SU-DHL-6 (cell line): Measurements from ENCODE around the gene CDH3.

ENCODE experiments used
- CTCF ChIP-seq: fragments of 200-600 bp; sonication (generic); IDR thresholded peaks from one replicate; pipeline ENCODE4 v1.5.1; 2017; ENCODE audit warnings: antibody characterized with exemption, mild to moderate bottlenecking, low read length, moderate library complexity; ENCODE audit not compliant: insufficient read depth, poor library complexity, severe bottlenecking
- EZH2phosphoT487 ChIP-seq: fragments of 200-600 bp; sonication (generic), shearing (Covaris generic); conservative IDR thresholded peaks from 2 replicates; pipeline ENCODE4 v1.6.1; 2018; ENCODE audit warnings: mild to moderate bottlenecking, antibody characterized with exemption, low read length, moderate library complexity, mixed read lengths

GRCh38 chr16:68731637-68732036, 86.5 kb downstream of the CDH3 start:
- TF ChIP-seq CTCF (no peak), EZH2phosphoT487 (no peak)
